IgD-negative memory B cell (primary cell): ENCODE data around the gene BRCA2. TPM values are rescaled to one million over a fixed set of nuclear protein-coding genes. Genes with fewer than 3 reads are reported as not detected.
A peak's percentile ranks its signal among the peaks of the same experiment; 100 is the strongest.

ENCODE experiments used
- H3K27ac Mint-ChIP-seq, 3 donors: one replicate each; pipeline ENCODE4 v1.8.0; 2020 to 2022; ENCODE audit warnings: mild to moderate bottlenecking in 3 of 3, mixed read lengths in 3 of 3, moderate library complexity in 1 of 3
- H3K27me3 Mint-ChIP-seq: one replicate; pipeline ENCODE4 v1.8.0; 2021; ENCODE audit warnings: mixed read lengths
- H3K36me3 Mint-ChIP-seq: one replicate; pipeline ENCODE4 v1.8.0; 2020; ENCODE audit warnings: mild to moderate bottlenecking, mixed read lengths
- H3K4me1 Mint-ChIP-seq, 3 donors: one replicate each; pipeline ENCODE4 v1.8.0; 2020 to 2022; ENCODE audit warnings: mixed read lengths in 3 of 3, mild to moderate bottlenecking in 1 of 3
- H3K4me3 Mint-ChIP-seq, 4 donors: one replicate each; pipeline ENCODE4 v1.8.0; 2020 to 2022; ENCODE audit warnings: mild to moderate bottlenecking in 4 of 4, mixed read lengths in 4 of 4, moderate library complexity in 3 of 4
- H3K9me3 Mint-ChIP-seq, 3 donors: one replicate each; pipeline ENCODE4 v1.8.0; 2020 to 2021; ENCODE audit warnings: mixed read lengths in 3 of 3, mild to moderate bottlenecking in 1 of 3
- polyA plus RNA-seq: library from polyadenylated mRNA; unstranded; fragments of 300-500 nt; fragmentation: Illumina TruSeq; gene quantifications from one replicate; pipeline ENCODE4 v1.2.3, GENCODE V29; 2021

The BRCA2 gene
- polyA plus RNA-seq, 1 donor from 2014 or later, result 6.5 TPM

DNA sequence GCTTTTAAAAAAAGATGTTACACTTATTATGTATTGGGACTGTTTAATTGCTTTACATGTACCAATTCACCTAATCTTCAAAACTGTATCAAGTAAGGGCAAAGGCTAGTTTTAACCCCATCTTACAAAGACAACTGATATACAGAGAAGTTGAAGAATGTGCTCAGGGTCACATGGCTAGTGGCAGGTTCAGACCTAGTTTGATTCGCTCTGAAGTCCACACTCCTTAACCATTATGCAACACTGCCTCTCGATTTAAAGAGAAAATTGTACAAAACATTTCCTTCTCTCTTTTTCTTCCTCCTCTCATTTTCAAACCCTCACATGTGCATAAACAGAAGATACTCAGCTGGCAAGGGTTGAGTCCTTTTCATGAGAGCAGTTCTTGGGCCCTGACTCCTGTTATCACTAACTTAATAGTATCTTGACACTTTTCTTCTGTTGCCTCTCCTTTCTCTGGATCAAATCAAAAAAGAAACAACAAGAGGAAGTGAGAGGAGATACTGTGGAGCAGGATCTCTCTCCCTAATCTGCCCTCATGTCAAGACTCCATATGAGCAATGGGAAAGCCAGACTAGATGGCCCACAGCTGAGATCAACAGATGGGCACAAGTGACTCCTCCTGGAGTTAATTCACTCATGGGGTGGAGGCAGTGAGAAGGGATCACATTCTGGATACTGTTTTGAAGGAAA lies 131.6 kb downstream of the BRCA2 start:
- H3K9me3 Mint-ChIP-seq, result peaks cover 0 to 2% (median 0%) of the 10 kb centered on the region in 3 donors
- H3K36me3 Mint-ChIP-seq, result peaks cover 2% of the 10 kb centered on the region
- H3K27me3 Mint-ChIP-seq, result no peaks in the 10 kb centered on the region
- no peak overlapping the region for H3K4me3 Mint-ChIP-seq
- peaks cover 14 to 17% (median 17%) of the 10 kb centered on the region in 3 donors for H3K4me1 Mint-ChIP-seq
- no peak overlapping the region for H3K27ac Mint-ChIP-seq

DNA sequence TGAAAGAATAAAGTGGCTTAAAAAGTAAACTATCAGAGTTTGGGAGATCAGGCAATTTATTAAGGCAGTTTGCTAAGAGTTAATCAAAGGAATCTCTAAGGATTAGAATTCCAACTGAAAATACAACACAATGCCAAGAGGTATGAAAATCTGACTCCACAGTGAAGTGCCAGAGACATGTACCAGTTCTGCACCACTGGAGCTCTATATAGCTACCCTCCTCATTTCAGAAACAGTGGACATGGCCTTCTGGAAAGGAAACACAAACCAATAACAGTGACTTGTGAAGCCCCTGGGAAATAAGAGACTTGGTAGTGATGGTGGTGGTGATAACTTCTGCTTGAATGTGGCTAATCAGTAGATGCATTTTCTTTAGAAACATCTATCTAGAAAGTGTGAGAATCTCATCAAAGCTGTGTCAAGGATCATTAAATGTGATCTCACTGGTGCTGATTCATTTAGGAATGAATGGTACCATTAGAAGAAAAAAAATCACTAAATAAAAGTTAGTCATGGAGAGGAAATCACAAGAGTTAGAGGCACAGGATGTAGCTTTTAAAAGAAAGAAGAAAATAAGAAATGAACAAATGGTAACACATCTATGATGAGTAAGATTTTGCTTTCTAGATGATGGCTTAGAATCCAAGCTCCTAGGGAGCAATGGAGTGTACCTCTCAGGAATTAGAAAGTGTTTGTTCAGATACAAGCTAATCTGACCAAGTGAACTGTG lies 132.8 kb downstream of the BRCA2 start:
- Mint-ChIP-seq H3K27me3 (no peaks in the 10 kb centered on the region), H3K36me3 (peaks cover 3% of the 10 kb centered on the region), H3K4me1 (peaks cover 12 to 14% (median 13%) of the 10 kb centered on the region in 3 donors), H3K9me3 (peaks cover 0 to 2% (median 0%) of the 10 kb centered on the region in 3 donors), H3K4me3 (no peak overlapping the region), H3K27ac (peak overlapping the region in 1 of 3 donors; percentile 37)

DNA sequence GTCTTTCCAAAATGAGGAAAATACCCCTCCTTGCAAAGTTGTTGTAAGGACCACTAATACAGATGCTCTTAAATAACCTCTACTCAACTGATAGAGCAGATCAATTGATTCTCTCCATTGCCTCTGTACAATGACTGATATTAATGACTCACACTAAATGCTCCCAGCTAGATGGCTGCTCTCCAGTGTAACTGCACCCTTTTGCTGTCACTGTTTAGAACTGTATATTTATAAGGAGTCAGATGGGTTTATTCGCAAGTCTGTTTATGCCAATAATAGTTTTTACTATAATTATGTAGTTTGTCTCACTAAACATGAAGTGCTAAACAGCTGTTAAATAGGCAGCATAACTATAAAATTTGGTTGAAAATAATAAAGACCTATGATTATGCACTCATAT lies 133.7 kb downstream of the BRCA2 start:
- H3K27ac Mint-ChIP-seq, result no peak overlapping the region

More for the DNA sequence above, 133.7 kb downstream of the BRCA2 start:
- Mint-ChIP-seq H3K4me1 (peaks cover 4 to 6% (median 5%) of the 10 kb centered on the region in 3 donors), H3K36me3 (peaks cover 4% of the 10 kb centered on the region), H3K27me3 (no peaks in the 10 kb centered on the region), H3K4me3 (no peak overlapping the region), H3K9me3 (peaks cover 0 to 2% (median 0%) of the 10 kb centered on the region in 3 donors)

Other genes starting within 250 kb of the BRCA2 start
- gene ZAR1L, start 145 bp upstream of the BRCA2 start, polyA plus RNA-seq, result not detected
- 43.1 TPM for gene N4BP2L1, start 112.6 kb downstream of the BRCA2 start, polyA plus RNA-seq
- 114 TPM for gene N4BP2L2, start 223.3 kb downstream of the BRCA2 start, polyA plus RNA-seq